Measurements from ENCODE around the gene NXPH3. TPM values are rescaled to one million over a fixed set of nuclear protein-coding genes. Genes with fewer than 3 reads are reported as not detected.

NXPH3 gene
- total and polyA plus RNA-seq, 2 of the 13 experiments (the other 11 are each of a cell fraction or from before 2014, with no cell fraction given): 0.04 to 0.58 TPM

- no peaks in the 10 kb centered on the region for H3K9me3 ChIP-seq (ENCODE audit: low read length)
- no peak overlapping the region for H3K27ac ChIP-seq (ENCODE audit: extremely low read length, insufficient read depth, low read length)
- ATAC-seq: peak; percentile 67
- no peak overlapping the region for H2AFZ ChIP-seq (ENCODE audit: low read length)
- 1% methylated on average over 53 of the region's 68 CpGs for WGBS (ENCODE audit: low lambda C conversion rate)
- peaks cover 5 to 74% of the 10 kb centered on the region in 2 experiments for H3K27me3 ChIP-seq (ENCODE audit: control insufficient read depth in 1 of 2, insufficient read depth in 2 of 2, low read length in 2 of 2)
- no peaks in the 10 kb centered on the region for H3K79me2 ChIP-seq (ENCODE audit: insufficient read depth, low read length)
- H4K20me1 ChIP-seq (ENCODE audit: insufficient read depth, low read length): no peaks in the 10 kb centered on the region
- ChIA-PET CTCF (ENCODE audit: low intra/inter-chr PET ratio, low total read pairs) (interaction anchor here (1.0 to 2.9 kb wide), 4 partner anchors 8 to 132 kb away, joined by 3 to 31 read pairs (median 5); partner anchors contain the start of gene SLC35B1), POLR2A (interaction anchor here (1.0 kb wide), 1 partner anchor 101 kb away, joined by 5 read pairs; the partner anchor contains the start of gene SPOP)
- H3K36me3 ChIP-seq (replicated peaks in 1 of 2; ENCODE audit: control insufficient read depth in 1 of 2, insufficient read depth in 2 of 2, low read length in 2 of 2): no peaks in the 10 kb centered on the region
- H3K4me1 ChIP-seq (ENCODE audit: insufficient read depth, low read length): peaks cover 25% of the 10 kb centered on the region
- BruUV-seq (replicated peaks): no TSS peak
- H3K9ac ChIP-seq (ENCODE audit: insufficient read depth, low read depth, low read length): peak overlapping the region; percentile 20; the same call in 1 of the 2 replicates
- peak overlapping the region; percentile 87 for H3K4me2 ChIP-seq (ENCODE audit: low read depth, low read length)
- no peak for FAIRE-seq
- intact Hi-C loops (cut with micrococcal nuclease; ENCODE audit: unreplicated experiment): loop anchor here (2.0 kb wide), 1 partner anchor 20 kb away; no protein-coding TSS in a partner anchor
- in situ Hi-C loops (cut with HindIII; ENCODE audit: extremely low pct_ligation_motif_present, low pct_unique_long_range_greater_than_20kb): no loop called here
- H3K4me3 ChIP-seq (replicated peaks in 1 of 3; ENCODE audit: insufficient read depth in 1 of 3, low read depth in 2 of 3, low read length in 3 of 3): peak overlapping the region; percentile 62 to 84 (median 78)
- no peak for DNase-seq (ENCODE audit: low spot score)
- TF ChIP-seq YY1 (IDR thresholded peaks at IDR 0.05; ENCODE audit: insufficient read depth, insufficient replicate concordance, low read depth, low read length) (peak; percentile 12), ZNF724P (CRISPR knock-in tag; IDR thresholded peaks at IDR 0.05; ENCODE audit: borderline replicate concordance) (0 out of 2 replicates have a peak, but pooled peaks have one; percentile 28), ZBED4 (CRISPR knock-in tag; IDR thresholded peaks at IDR 0.05; ENCODE audit: borderline replicate concordance) (0 out of 2 replicates have a peak, but pooled peaks have one; percentile 12), NFKB2 (CRISPR knock-in tag; IDR thresholded peaks at IDR 0.05; ENCODE audit: borderline replicate concordance) (0 out of 2 replicates have a peak, but pooled peaks have one; percentile 46), ZNF205 (CRISPR knock-in tag; IDR thresholded peaks at IDR 0.05) (0 out of 2 replicates have a peak, but pooled peaks have one; percentile 30), ZKSCAN8 (CRISPR knock-in tag; IDR thresholded peaks at IDR 0.05; ENCODE audit: borderline replicate concordance) (no peak), ZNF766 (CRISPR knock-in tag; IDR thresholded peaks at IDR 0.05; ENCODE audit: borderline replicate concordance) (no peak), ZNF790 (CRISPR knock-in tag; IDR thresholded peaks at IDR 0.05; ENCODE audit: borderline replicate concordance) (0 out of 2 replicates have a peak, but pooled peaks have one; percentile 21), ZNF484 (CRISPR knock-in tag; IDR thresholded peaks at IDR 0.05; ENCODE audit: borderline replicate concordance, low read depth) (no peak), ERF (CRISPR knock-in tag; IDR thresholded peaks at IDR 0.05) (no peak), KLF12 (CRISPR knock-in tag; IDR thresholded peaks at IDR 0.05; ENCODE audit: borderline replicate concordance) (0 out of 2 replicates have a peak, but pooled peaks have one; percentile 14), HNRNPK (IDR thresholded peaks at IDR 0.05; ENCODE audit: low read depth, low read length, poor library complexity, severe bottlenecking) (peak; percentile 81), ZNF615 (CRISPR knock-in tag; IDR thresholded peaks at IDR 0.05; ENCODE audit: borderline replicate concordance) (no peak)
- TF ChIP-seq, protein P1, sequence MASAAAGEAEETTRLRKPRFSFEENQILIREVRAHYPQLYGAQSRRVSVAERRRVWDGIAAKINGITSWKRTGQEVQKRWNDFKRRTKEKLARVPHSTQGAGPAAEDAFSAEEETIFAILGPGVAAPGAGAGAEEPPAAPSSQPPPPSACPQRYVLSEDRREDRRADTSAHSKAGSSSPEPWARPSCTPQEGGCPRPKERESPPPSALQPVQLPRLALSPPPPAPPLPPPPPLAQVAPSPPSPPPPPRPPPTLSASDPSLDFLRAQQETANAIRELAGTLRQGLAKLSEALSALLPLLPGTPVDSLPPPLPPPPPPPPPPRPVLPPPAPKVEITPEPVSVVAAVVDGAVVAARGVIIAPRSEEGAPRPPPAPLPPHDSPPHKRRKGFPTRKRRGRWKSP (CRISPR knock-in tag; IDR thresholded peaks at IDR 0.05): peak; percentile 12; the same call in 1 of the 2 replicates
- TF ChIP-seq, protein P2, sequence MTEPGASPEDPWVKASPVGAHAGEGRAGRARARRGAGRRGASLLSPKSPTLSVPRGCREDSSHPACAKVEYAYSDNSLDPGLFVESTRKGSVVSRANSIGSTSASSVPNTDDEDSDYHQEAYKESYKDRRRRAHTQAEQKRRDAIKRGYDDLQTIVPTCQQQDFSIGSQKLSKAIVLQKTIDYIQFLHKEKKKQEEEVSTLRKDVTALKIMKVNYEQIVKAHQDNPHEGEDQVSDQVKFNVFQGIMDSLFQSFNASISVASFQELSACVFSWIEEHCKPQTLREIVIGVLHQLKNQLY (CRISPR knock-in tag; IDR thresholded peaks at IDR 0.05): no peak
- TF ChIP-seq, protein P3, sequence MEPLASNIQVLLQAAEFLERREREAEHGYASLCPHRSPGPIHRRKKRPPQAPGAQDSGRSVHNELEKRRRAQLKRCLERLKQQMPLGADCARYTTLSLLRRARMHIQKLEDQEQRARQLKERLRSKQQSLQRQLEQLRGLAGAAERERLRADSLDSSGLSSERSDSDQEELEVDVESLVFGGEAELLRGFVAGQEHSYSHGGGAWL (CRISPR knock-in tag; IDR thresholded peaks at IDR 0.05): peak; percentile 40; the same call in 1 of the 2 replicates
These were observed 631 bp downstream of the NXPH3 start for GRCh38 chr17:49576088-49576916.

Measured in HepG2 (cell line).